HepG2 (cell line): Measurements from ENCODE around the gene ZSCAN32.

Experiments
- BHLHE40 ChIP-seq: IDR thresholded peaks from 2 replicates; pipeline ENCODE4 v1.6.1; 2011; ENCODE audit warnings: low read length, improper control_type of control experiment
- CBX2 ChIP-seq, 2 experiments: fragments of 200-600 bp in 1 of 2; sonication (generic); formaldehyde crosslinking in 1 of 2; IDR thresholded peaks; 2 replicates each; pipeline versions ENCODE4 v1.7.0 to v1.8.1; 2018 to 2022; ENCODE audit warnings: low read depth in 2 of 2, low read length in 1 of 2, mild to moderate bottlenecking in 1 of 2, missing genetic modification reagents in 1 of 2
- FOXK2 ChIP-seq: fragments of 450-650 bp; IDR thresholded peaks from 2 replicates; pipeline ENCODE4 v1.6.1; 2016
- HIVEP1 ChIP-seq: sonication (generic); formaldehyde crosslinking; IDR thresholded peaks from 2 replicates; pipeline ENCODE4 v1.4.0; 2020; ENCODE audit warnings: mild to moderate bottlenecking, missing genetic modification reagents
- JUND ChIP-seq: sonication (generic); formaldehyde crosslinking; IDR thresholded peaks from 2 replicates; pipeline ENCODE4 v1.8.0; 2022; ENCODE audit warnings: mild to moderate bottlenecking, missing genetic modification reagents
- NR2C2 ChIP-seq: sonication (generic); formaldehyde crosslinking; IDR thresholded peaks from 2 replicates; pipeline ENCODE4 v1.4.0; 2020; ENCODE audit warnings: missing genetic modification reagents, mild to moderate bottlenecking, moderate library complexity, borderline replicate concordance
- TAF1 ChIP-seq: sonication (generic); formaldehyde crosslinking; IDR thresholded peaks from 2 replicates; pipeline ENCODE4 v1.4.0; 2020; ENCODE audit warnings: missing genetic modification reagents
- ZFX ChIP-seq: sonication (generic); formaldehyde crosslinking; IDR thresholded peaks from 2 replicates; pipeline ENCODE4 v1.4.0; 2020; ENCODE audit warnings: mild to moderate bottlenecking, low read depth, missing genetic modification reagents, moderate library complexity
- ZMYM2 ChIP-seq: sonication (generic); formaldehyde crosslinking; IDR thresholded peaks from 2 replicates; pipeline ENCODE4 v1.8.0; 2022; ENCODE audit warnings: mild to moderate bottlenecking, missing genetic modification reagents
- ZNF263 ChIP-seq: sonication (generic); formaldehyde crosslinking; IDR thresholded peaks from 2 replicates; pipeline ENCODE4 v1.4.0; 2020; ENCODE audit warnings: missing genetic modification reagents
- ZNF44 ChIP-seq: sonication (generic); formaldehyde crosslinking; IDR thresholded peaks from 2 replicates; pipeline ENCODE4 v1.5.1; 2020; ENCODE audit warnings: mild to moderate bottlenecking, missing genetic modification reagents
- ZSCAN29 ChIP-seq: sonication (generic); formaldehyde crosslinking; conservative IDR thresholded peaks from 2 replicates; pipeline ENCODE4 v1.4.0; 2020; ENCODE audit warnings: mild to moderate bottlenecking, missing genetic modification reagents
- TF ChIP-seq, protein P1 (sequence below): sonication (generic); formaldehyde crosslinking; IDR thresholded peaks from 2 replicates; pipeline ENCODE4 v1.4.0; 2020; ENCODE audit warnings: missing genetic modification reagents
- TF ChIP-seq, protein P2 (sequence below): sonication (generic); formaldehyde crosslinking; IDR thresholded peaks from 2 replicates; pipeline ENCODE4 v1.5.0; 2020; ENCODE audit warnings: mild to moderate bottlenecking, missing genetic modification reagents, moderate library complexity

DNA sequence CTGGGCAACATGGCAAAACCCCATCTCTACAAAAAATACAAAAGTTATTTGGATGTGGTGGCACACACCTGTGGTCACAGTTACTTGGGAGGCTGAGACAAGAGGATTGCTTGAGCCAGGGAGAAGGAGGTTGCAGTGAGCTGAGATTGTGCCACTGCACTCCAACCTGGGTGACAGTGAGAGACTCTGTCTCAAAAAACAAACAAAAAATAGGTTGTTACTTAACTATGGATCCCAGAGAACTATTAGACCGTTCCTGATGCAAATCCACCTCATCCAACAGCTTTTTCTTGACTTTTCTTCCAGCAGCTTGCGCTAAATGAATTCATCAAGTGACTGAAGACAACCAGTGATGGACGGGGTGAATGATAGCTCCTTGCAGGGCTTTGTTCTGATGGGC lies 45.2 kb downstream of the ZSCAN32 start, which contains the start of gene OR2C1:
- TF ChIP-seq NR2C2 (CRISPR knock-in tag) (no peak), ZNF44 (CRISPR knock-in tag) (no peak), ZMYM2 (CRISPR knock-in tag) (no peak), ZNF263 (CRISPR knock-in tag) (no peak), JUND (CRISPR knock-in tag) (no peak), HIVEP1 (CRISPR knock-in tag) (no peak), CBX2 (IDR thresholded peaks at IDR 0.05; ENCODE audit: low read depth, low read length) (no peak), CBX2 (CRISPR knock-in tag; IDR thresholded peaks at IDR 0.05; ENCODE audit: low read depth) (no peak), TAF1 (CRISPR knock-in tag) (no peak), BHLHE40 (no peak), ZFX (no peak), FOXK2 (no peak), ZSCAN29 (CRISPR knock-in tag) (no peak)
- TF ChIP-seq, protein P1, sequence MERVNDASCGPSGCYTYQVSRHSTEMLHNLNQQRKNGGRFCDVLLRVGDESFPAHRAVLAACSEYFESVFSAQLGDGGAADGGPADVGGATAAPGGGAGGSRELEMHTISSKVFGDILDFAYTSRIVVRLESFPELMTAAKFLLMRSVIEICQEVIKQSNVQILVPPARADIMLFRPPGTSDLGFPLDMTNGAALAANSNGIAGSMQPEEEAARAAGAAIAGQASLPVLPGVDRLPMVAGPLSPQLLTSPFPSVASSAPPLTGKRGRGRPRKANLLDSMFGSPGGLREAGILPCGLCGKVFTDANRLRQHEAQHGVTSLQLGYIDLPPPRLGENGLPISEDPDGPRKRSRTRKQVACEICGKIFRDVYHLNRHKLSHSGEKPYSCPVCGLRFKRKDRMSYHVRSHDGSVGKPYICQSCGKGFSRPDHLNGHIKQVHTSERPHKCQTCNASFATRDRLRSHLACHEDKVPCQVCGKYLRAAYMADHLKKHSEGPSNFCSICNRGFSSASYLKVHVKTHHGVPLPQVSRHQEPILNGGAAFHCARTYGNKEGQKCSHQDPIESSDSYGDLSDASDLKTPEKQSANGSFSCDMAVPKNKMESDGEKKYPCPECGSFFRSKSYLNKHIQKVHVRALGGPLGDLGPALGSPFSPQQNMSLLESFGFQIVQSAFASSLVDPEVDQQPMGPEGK = no peak
- TF ChIP-seq, protein P2, sequence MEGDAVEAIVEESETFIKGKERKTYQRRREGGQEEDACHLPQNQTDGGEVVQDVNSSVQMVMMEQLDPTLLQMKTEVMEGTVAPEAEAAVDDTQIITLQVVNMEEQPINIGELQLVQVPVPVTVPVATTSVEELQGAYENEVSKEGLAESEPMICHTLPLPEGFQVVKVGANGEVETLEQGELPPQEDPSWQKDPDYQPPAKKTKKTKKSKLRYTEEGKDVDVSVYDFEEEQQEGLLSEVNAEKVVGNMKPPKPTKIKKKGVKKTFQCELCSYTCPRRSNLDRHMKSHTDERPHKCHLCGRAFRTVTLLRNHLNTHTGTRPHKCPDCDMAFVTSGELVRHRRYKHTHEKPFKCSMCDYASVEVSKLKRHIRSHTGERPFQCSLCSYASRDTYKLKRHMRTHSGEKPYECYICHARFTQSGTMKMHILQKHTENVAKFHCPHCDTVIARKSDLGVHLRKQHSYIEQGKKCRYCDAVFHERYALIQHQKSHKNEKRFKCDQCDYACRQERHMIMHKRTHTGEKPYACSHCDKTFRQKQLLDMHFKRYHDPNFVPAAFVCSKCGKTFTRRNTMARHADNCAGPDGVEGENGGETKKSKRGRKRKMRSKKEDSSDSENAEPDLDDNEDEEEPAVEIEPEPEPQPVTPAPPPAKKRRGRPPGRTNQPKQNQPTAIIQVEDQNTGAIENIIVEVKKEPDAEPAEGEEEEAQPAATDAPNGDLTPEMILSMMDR = no peak
